GM19452 (cell line): ENCODE results near the gene BCL11A.

ENCODE experiments used
- ATAC-seq: cut with Tn5 transposase; IDR thresholded peaks from one replicate; pipeline ENCODE4 v1.9.1; 2021; ENCODE audit not compliant: unreplicated experiment

Gene BCL11A

GRCh38 chr2:60553495-60554073, at the start of gene BCL11A:
TSS of gene BCL11A (minus strand) at chr2:60553654. CDS start at chr2:60553270, 384 bp downstream.
- no peak for ATAC-seq

- no peak for ATAC-seq
Observed at GRCh38 chr2:60602828-60603532, 49.5 kb upstream of the BCL11A start.

GRCh38 chr2:60602388-60602787, 48.9 kb upstream of the BCL11A start:
- ATAC-seq = no peak

- ATAC-seq = no peak
Observed at GRCh38 chr2:60598271-60598670, 44.8 kb upstream of the BCL11A start.

- no peak for ATAC-seq
Observed at GRCh38 chr2:60597346-60597745, 43.9 kb upstream of the BCL11A start.

- ATAC-seq = no peak
Observed at GRCh38 chr2:60596411-60596810, 43.0 kb upstream of the BCL11A start.

- ATAC-seq = no peak
Observed at GRCh38 chr2:60595953-60596352, 42.5 kb upstream of the BCL11A start.

- no peak for ATAC-seq
Observed at GRCh38 chr2:60589104-60589503, 35.6 kb upstream of the BCL11A start.

GRCh38 chr2:60586081-60586480, 32.6 kb upstream of the BCL11A start:
- no peak for ATAC-seq

- no peak for ATAC-seq
Observed at GRCh38 chr2:60585276-60585675, 31.8 kb upstream of the BCL11A start.

GRCh38 chr2:60583604-60584003, 30.1 kb upstream of the BCL11A start:
- ATAC-seq = no peak

- ATAC-seq = peak; percentile 96
Observed at GRCh38 chr2:60581433-60582282, 28.2 kb upstream of the BCL11A start.

- ATAC-seq = no peak
Observed at GRCh38 chr2:60577682-60578283, 24.3 kb upstream of the BCL11A start.

GRCh38 chr2:60573251-60573650, 19.8 kb upstream of the BCL11A start:
- no peak for ATAC-seq

GRCh38 chr2:60570251-60570650, 16.8 kb upstream of the BCL11A start:
- no peak for ATAC-seq

- no peak for ATAC-seq
Observed at GRCh38 chr2:60569680-60570111, 16.2 kb upstream of the BCL11A start.

- no peak for ATAC-seq
Observed at GRCh38 chr2:60567919-60568768, 14.7 kb upstream of the BCL11A start.

GRCh38 chr2:60567096-60567495, 13.6 kb upstream of the BCL11A start:
- no peak for ATAC-seq

GRCh38 chr2:60565472-60565871, 12.0 kb upstream of the BCL11A start:
- no peak for ATAC-seq
